Stimulated activated naive CD8-positive, alpha-beta T cell treated with anti-CD3 and anti-CD28 coated beads, Interleukin-15, Interleukin-2, amounts not matched to agents 100 U/mL and 50 U/mL, for 24 hours (primary cell): ENCODE measurements around the gene DENND10.
"Not testable (repeated sequence)": the region's sequence is repeated elsewhere in the genome, so short reads cannot be mapped to it uniquely, and the experiment has no call there.

Source experiments
- ATAC-seq: fragments of 150-1000 bp; cut with Tn5 transposase; one replicate; pipeline ENCODE4 v1.10.0; 2021
- DNase-seq: peaks from one replicate; pipeline ENCODE4 v3.0.0; 2021

Gene DENND10

DNA sequence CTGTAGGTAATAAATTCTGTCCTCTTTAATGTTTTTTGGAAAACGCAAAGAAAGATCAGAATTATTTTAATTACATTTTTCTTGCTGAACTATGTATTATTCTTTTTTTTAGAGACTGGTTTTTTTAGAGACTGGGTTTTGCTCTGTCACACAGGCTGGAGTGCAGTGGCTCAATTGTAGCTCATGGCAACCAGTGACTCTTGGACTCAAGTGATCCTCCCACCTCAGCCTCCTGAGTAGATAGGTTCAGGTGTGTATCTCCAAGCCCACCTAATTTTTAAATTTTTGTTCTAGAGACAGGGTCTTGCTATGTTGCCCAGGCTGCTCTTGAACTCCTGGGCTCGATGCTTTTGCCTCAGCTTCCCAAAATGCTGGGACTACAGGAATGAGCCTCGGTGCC is 5.3 kb upstream of the DENND10 start:
- ATAC-seq (no peak), DNase-seq (no peak)

DNA sequence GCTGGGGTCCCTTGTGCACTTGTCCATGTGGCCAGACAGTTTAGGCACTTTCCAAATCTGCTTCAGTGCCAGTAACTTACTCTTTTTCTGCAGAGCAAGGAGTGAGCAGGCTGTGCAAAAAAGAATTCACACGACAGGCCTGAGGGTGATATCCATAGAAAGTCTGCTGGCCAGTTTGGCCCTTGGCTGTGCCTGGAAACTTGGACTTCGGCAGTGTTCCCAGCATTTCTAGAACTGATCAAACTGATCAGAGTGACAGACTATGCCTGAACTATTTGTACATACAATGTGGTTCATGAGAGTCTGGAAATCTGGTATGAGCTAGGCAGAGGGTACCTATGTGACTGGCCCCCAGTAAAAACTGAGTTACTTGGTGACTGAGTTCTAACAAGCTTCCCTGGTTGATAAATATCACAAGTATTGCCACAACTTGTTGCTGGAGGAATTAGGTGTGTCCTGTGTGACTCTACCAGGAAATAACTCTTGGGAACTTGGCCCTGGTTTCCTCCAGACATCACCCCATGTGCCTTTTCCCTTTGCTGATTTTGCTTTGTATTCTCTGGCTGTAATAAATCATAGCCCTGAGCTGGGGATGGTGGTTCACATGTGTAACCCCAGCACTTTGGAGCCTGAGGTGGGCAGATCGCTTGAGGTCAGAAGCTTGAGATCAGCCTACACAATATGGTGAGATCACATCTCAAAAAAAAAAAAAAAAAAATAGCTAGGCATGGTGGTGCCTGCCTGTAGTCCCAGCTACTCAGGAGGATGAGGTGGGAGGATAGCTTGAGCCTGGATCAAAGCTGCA is 3.3 kb upstream of the DENND10 start:
- no peak for ATAC-seq
- no peak for DNase-seq

DNA sequence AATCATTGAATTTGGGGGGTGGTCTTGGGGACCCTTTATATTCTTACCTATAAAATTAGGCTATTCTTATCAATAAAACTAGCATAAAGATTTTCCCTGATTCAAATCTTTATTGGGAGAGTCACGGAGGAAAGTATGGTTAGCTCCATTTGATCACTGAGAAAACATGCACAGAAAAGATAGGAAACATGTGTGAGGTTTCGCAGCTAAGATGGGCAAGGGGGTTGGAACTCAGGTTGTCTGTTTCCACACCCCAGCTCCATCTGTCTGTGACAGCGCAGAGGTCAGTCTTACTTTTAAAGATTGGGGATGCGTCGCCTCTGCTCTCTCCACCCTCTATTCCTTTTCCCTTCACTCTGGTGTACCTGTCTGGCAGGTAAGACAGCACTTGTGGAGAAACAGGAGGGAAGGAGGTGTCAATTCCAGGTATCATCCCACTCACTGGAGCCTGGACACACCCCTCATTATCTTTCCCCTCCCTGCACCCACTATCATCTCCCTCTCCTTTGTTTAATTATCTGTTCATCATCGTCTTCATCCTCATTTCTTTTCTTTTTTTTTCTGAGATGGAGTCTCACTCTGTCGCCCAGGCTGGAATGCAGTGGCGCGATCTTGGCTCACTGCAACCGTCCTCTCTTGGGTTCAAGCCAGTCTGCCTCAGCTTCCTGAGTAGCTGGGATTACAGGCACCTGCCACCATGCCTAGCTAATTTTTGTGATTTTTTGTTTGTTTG is 2.4 kb upstream of the DENND10 start:
- DNase-seq (no peak), ATAC-seq (no peak)

DNA sequence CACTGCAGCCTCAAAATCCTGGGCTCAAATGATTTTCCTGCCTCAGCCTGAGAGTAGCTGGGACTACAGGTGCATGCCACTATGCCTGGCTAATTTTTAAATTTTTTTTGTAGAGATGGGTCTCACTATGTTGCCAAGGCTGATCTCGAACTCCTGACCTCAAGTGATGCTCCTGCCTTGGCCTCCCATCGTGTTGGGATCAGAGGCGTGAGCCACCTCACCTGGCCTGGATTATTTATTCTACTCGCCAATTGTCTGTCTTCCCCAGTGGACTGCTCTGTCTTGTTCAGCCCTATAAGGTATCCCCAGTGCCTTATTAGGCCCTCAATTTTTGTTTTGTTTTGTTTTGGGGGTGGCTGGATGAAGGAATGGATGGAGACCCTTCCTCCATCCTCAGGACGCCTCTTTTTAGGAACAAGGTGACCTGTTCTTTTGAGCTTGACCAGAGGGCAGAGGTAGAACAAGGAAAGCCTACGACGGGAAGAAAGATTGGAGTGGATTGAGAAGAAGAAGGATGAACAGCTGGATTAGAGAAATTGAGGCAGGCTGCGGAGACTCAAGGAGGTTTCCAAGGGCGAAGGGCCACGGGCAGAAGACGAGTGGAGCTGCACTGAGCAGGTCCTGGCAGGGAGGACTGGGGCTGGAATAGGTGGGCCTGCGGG is 541 bp upstream of the DENND10 start:
- no peak for DNase-seq

DNA sequence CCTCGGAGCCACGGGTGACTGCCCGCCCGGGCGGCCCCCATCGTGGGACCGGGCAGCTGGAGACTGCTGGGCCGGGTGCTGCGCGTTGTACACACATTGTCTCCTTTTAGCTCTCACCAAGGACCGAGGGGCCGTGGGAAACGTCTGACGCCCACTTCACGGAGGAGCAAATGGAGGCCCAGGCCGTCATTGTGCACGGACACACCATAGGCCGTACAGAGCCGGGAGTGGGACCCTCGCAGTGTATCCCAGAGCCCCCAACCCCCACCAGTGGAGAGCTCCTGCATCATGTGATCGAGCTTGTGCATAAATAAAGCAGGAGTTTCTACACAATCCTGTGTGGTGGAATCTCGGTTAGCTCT is 722 bp downstream of the DENND10 start:
- ATAC-seq = peak; percentile 3
- DNase-seq = peak; percentile 22

More for the DNA sequence above, 541 bp upstream of the DENND10 start:
- ATAC-seq = no peak

DNA sequence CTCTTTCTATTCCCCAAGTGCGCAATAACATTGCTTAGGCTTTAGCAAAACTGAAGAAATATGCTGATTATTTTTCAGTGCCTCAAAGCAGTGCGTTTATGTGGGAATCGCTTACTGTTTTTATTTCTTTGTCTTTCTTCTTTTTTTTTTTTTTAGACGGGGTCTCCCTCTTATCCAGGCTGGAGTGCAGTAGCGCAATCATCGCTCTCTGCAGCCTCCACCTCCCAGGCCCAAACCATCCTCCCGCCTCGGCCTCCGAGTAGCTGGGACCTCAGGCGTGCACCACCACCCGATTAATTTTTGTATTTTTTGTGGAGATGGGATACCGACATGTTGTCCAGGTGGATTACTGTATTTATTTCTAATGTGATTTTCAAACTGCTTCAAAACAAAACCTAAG is 1.2 kb downstream of the DENND10 start:
- ATAC-seq = no peak
- no peak for DNase-seq

DNA sequence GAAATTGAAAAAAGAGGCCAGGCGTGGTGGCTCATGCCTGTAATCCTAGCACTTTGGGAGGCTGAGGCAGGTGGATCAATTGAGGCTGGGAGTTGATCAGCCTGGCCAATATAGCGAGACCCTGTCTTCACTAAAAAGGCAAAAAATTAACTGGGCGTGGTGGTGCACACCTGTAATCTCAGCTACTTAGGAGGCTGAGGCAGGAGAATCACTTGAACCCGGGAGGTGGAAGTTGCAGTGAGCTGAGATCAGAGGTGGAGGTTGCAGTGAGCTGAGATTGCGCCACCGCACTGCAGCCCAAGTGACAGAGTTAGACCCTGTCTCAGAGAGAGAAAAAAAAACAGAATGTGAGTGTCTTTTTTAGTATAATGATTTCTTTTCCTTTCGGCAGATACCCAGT is 2.0 kb downstream of the DENND10 start:
- ATAC-seq, DNase-seq: not testable (repeated sequence)

DNA sequence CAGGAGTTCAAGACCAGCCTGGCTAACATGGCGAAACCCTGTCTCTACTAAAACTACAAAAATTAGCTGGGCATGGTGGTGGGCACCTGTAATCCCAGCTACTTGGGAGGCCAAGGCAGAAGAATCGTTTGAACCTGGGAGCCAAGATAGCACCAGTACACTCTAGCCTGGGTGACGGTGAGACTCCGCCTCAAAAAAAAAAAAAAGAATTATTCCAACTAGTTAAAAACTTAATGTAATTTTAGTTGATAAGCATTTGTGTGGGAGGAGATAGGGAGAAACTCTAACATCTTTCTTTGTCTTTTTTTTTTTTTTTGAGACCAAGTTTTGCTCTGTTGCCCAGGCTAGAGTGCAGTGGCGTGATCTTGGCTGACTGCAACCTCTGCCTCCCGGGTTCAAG is 3.2 kb downstream of the DENND10 start:
- not testable (repeated sequence) for ATAC-seq

DNA sequence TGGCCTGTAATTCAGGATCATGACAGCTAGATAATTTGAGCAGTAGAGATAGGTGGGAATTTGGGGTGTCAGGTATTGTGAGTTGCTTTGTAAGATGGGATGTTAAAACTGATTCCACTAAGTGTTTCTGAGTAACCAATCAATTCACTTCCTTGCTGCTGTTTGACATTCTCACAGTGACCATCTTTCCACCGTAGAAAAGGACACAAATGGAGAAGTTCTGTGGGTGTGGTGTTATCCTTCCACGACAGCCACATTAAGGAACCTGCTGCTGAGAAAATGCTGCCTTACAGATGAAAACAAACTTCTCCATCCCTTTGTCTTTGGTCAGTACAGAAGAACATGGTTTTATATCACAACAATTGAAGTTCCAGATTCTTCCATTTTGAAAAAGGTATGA is 3.9 kb downstream of the DENND10 start:
- not testable (repeated sequence) for DNase-seq, ATAC-seq

More for the DNA sequence above, 3.2 kb downstream of the DENND10 start:
- not testable (repeated sequence) for DNase-seq

DNA sequence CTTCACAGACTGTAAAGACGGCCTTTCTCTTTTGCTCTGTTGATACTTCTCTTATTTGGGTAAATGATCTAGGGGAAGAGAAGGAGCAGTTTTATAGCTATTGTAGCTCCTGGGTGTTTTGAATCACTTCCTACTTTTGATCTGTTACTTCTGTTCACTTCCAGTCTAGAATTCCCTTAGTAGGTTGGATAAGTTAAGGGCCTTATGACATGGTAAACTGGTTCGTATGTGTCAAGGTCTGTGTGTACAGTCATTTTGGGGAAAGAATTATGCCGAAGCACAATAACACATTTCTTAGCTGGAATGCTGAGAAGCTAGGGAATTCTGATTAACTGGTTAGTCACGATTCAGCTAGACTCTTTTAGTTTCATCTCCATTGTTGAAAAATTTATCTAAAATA is 8.1 kb downstream of the DENND10 start:
- DNase-seq (no peak), ATAC-seq (no peak)

DNA sequence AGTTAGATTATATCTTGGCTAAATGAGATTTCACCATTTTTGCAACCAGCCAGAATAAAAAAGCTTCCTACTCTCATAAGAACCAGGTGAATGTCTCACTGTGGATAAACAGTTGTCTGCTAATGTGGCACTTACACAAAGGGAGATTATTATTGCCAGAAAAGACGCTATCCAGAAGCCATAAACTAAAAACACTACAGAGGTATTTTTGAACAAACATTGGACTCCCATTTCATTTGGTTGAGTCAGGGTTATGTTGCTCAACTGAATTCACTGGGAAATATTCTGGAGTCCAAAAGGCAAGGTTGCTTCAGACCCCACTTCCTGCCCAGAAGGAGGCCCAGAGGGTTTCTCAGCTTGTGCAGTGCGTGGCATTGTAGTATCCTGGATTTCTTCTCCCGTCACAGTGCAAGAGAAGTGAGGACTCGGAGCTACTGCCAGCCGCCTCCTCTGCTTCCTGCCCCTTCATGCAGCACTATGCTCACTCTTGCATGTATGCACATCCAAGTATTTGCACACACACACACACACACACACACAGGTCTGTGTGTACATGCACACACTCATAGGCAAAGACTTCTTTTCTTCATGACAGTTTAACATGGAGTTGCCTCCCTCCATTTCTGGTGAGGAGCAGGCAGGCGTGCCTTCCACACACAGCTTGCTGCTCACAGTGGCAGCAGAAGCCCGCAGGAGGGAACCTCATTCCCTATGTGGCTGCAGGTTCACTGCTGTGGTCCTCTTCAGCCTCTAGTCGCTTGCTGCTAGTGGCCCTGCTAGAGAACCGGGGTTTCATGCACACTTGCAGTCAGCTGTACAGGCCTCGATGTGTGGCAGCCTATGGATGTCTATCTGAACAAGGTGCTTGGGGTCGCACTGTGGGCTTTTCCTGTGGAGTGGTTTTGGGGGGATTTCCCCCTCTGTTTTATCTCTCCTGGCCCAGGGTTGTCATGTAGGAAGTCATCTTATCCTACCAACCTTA is 10.1 kb downstream of the DENND10 start:
- ATAC-seq = peak; percentile 55
- DNase-seq = no peak

DNA sequence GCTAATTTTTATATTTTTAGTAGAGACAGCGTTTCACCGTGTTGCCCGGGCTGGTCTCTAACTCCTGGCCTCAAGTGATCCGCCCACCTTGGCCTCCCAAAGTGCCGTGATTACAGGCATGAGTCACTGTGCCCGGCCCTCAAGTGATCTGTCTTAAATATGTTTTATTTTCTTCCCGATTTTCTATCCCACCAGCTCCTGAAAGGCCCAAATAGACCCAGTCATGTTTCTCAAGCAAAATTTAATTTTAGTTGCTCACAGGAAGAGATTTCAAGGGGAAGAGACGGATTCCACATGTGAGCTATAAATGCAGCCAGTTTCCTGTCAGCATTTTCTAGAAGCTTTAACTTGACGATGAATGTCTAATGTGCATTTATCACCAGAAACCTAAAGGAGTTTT is 12.0 kb downstream of the DENND10 start:
- no peak for ATAC-seq
- no peak for DNase-seq

DNA sequence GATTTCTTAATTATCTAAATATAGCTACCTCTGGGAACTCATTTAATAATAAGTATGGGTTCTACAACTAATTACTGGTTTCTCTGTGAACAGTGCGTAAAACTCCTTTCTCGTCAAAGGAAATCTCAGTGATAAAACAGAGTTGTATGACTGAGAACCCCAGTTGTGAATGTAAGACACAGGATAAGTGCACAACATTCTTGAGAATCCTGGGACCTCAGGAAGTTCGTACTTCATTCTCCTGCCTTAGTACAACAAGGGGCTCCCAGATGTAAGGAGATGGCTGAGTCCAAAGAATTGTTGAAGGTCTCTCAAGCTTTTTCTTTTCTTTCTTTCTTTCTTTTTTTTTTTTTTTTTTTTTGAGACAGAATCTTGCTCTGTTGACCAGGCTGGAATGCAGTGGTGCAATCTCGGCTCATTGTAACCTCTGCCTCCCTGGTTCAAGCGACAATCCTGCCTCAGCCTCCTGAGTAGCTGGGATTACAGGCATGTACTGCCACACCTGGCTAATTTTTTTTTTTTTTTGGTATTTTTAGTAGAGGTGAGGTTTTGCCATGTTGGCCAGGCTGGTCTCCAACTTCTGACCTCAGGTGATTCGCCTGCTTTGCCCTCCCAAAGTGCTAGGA is 12.5 kb downstream of the DENND10 start:
- ATAC-seq = no peak
- no peak for DNase-seq

DNA sequence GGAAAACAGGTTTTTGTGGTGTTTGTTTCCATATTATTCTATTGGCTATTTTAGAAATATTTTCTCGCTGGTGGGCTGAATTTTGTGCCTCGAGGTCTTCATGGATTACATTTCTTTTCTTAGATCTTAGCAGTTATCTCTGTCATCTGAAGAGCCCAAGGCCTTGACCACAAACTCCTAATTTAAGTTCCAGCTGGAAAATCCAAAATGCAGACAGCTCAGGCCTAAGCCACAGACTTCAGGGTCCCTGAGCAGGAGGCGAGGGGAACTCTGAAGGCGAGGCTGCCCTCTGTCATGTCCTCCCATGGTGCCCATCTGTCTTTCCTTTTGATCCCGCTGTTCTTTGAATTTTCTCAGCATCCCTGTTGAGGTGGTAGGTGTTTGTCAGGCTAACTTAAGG is 14.3 kb downstream of the DENND10 start:
- DNase-seq = no peak
- no peak for ATAC-seq

DNA sequence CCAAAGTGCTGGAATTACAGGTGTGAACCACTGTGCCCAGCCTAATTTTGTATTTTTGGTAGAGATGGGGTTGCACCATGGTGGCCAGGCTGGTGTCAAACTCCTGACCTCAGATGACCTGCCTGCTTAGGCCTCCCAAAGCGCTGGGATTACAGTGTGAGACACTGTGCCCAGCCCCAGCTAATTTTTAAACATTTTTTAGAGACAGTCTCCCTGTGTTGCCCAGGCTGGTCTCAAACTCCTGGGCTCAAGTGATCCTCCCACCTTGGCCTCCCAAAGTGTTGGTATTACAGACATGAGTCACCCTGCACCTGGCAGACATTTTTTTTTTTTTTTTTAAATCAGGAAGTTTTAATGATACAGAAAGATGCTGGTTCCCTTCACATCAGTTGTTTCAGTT is 15.5 kb downstream of the DENND10 start:
- no peak for DNase-seq
- no peak for ATAC-seq

DNA sequence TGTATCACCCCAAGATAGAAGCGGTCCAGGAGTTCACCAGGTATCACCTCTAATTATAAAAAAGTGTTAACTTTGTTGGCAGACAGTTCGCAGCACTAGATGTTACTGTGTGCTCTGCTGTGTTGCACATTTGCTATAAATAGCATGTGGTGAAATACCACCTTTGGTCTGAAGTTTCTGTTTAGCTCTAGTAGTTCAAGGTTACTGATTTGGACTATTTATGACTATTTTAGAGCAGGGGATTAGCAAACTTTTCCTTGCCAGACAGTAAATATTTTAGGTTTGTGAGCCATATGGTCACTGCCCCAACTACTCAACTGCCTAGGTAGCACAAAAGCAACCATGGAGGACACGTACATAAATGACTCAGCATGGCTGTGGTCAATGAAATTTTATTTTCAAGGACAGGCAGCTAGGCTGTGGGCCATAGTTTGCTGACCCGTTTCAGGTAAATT is 16.5 kb downstream of the DENND10 start:
- DNase-seq = no peak

DNA sequence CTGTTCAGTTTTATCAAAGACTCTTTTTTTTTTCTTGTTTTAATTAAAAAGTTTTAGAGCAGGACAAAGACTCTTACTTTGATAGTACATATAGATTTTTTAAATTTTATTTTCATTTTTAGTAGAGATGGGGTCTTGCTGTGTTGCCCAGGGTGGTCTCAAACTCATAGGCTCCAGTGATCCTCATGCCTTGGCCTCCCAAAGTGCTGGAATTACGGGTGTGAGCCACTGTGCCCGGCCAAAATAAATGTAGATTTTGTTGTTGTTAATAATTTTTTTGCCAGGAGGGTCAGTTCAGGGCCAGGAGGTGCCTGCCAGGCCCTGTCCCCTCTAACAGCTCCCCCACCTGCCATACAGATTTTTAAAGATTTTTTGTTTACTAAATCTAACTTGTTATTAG is 17.0 kb downstream of the DENND10 start:
- DNase-seq = no peak
- ATAC-seq = no peak

More for the DNA sequence above, 16.5 kb downstream of the DENND10 start:
- peak; percentile 63 for ATAC-seq

DNA sequence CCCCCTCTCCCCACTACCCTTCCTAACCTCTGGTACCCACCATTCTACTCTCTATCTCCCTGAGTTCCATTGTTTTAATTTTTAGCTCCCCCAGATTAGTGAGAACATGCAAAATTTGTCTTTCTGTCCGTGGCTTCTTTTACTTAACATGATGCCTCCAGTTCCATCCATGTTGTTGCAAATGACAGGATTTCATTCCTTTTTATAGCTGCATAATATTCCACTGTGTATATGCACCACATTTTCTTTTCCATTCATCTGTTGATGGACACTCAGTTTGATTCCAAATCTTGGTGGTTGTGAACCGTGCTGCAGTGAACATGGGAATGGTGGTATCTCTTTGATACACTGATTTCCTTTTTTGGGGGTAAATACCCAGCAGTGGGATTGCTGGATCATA is 22.0 kb downstream of the DENND10 start:
- DNase-seq (no peak), ATAC-seq (no peak)

DNA sequence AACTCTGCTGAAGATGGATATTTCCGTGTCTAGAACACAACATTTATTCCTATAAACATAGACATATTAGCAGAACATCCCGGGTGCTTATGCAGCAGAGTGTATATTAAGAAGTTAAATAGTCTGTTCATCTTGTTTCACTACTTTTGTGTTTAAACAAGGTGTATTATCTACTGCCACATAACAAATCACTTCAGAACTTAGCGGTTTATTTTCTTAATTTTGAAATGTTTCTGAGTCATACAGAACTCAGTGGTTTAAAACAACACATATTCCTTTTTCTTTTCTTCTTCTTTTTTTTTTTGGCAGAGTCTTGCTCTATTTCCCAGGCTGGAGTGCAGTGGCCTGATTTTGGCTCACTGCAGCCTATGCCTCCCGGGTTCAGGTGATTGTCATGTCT is 25.8 kb downstream of the DENND10 start:
- DNase-seq = no peak
- ATAC-seq = no peak

DNA sequence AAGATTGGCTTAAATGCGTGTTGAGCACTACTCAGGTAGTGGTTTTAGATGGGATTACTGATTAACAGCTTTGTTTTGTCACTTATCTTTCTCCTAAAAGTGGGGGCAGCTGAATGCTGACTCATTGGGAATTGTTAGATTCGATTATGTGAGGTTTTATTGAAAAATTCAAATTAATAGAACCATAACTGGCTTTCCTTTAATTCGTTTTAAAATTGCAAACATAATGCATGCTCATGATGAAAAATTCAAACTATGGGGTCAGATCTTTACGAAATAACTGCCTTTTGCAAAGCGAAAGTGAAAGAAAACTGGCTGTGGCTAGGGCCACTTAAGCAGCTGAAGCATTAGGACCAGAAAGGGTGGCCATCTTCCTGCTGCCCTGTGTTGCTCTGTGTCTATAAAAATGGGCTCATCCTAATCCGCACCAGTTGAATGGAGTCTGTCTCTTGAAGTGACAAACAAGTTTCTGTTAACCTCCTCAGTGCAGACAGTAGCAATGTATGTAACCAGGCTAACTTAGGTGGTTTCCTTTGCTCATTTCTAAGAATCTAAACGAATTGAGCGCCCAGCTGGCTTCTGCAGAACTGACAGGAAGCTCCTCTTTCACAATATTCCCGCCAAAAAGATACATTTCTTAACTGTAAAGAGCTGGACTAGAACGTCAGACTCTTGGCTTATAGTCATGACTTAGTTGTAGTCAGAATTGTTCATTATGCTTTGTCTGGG is 27.8 kb downstream of the DENND10 start:
- DNase-seq = peak; percentile 29
- peak; percentile 77 for ATAC-seq
